ENCODE measurements around the gene SEL1L2.

The SEL1L2 gene

GRCh38 chr20:13831476-13831875 is 158.9 kb downstream of the SEL1L2 start:
- Histone ChIP-seq H3K9me2 (replicated peaks; ENCODE audit: insufficient read depth, low read length) (no peaks in the 10 kb centered on the region), H3K4me3 (ENCODE audit: low read length) (no peak overlapping the region), H3K79me2 (ENCODE audit: low read length) (no peaks in the 10 kb centered on the region)

GRCh38 chr20:13825465-13825864 is 164.9 kb downstream of the SEL1L2 start:
- no peak overlapping the region for H3K27ac ChIP-seq (ENCODE audit: low read length)
- no peak for DNase-seq
- TF ChIP-seq CTCF (IDR thresholded peaks at IDR 0.05; ENCODE audit: low read length) (no peak), EZH2 (optimal IDR thresholded peaks at IDR 0.05; ENCODE audit: low read depth, low read length) (no peak), EZH2phosphoT487 (IDR thresholded peaks at IDR 0.05; ENCODE audit: low read length) (no peak)
- no peaks in the 10 kb centered on the region for H3K9me3 ChIP-seq (replicated peaks; ENCODE audit: insufficient read depth, low read length)
- no peaks in the 10 kb centered on the region for H4K20me1 ChIP-seq (ENCODE audit: insufficient read depth, low read length)
- H3F3A ChIP-seq (ENCODE audit: insufficient read depth, low read length), result no peaks in the 10 kb centered on the region
- H2AFZ ChIP-seq (ENCODE audit: low read length), result no peak overlapping the region
- no peaks in the 10 kb centered on the region for H3K27me3 ChIP-seq (replicated peaks; ENCODE audit: insufficient read depth, low read length)
- H3K36me3 ChIP-seq (replicated peaks; ENCODE audit: insufficient read depth, low read length), result no peaks in the 10 kb centered on the region
- no peaks in the 10 kb centered on the region for H3K4me1 ChIP-seq (ENCODE audit: low read length)
- H3K9me2 ChIP-seq (replicated peaks; ENCODE audit: insufficient read depth, low read length), result no peaks in the 10 kb centered on the region
- no peak overlapping the region for H3K9ac ChIP-seq (ENCODE audit: low read length)
- H3K4me3 ChIP-seq (ENCODE audit: low read length), result no peak overlapping the region
- no peak overlapping the region for H3K4me2 ChIP-seq (ENCODE audit: low read depth, low read length)
- no peaks in the 10 kb centered on the region for H3K79me2 ChIP-seq (ENCODE audit: low read length)

More at GRCh38 chr20:13831476-13831875, 158.9 kb downstream of the SEL1L2 start:
- H3K27ac ChIP-seq (ENCODE audit: low read length), result no peak overlapping the region
- H2AFZ ChIP-seq (ENCODE audit: low read length), result no peak overlapping the region
- no peaks in the 10 kb centered on the region for H3F3A ChIP-seq (ENCODE audit: insufficient read depth, low read length)
- no peak overlapping the region for H3K4me2 ChIP-seq (ENCODE audit: low read depth, low read length)
- no peaks in the 10 kb centered on the region for H3K36me3 ChIP-seq (replicated peaks; ENCODE audit: insufficient read depth, low read length)
- no peak for DNase-seq
- H4K20me1 ChIP-seq (ENCODE audit: insufficient read depth, low read length), result no peaks in the 10 kb centered on the region
- H3K27me3 ChIP-seq (replicated peaks; ENCODE audit: insufficient read depth, low read length), result no peaks in the 10 kb centered on the region
- no peak overlapping the region for H3K9ac ChIP-seq (ENCODE audit: low read length)
- no peaks in the 10 kb centered on the region for H3K9me3 ChIP-seq (replicated peaks; ENCODE audit: insufficient read depth, low read length)
- H3K4me1 ChIP-seq (ENCODE audit: low read length), result no peaks in the 10 kb centered on the region
- TF ChIP-seq CTCF (IDR thresholded peaks at IDR 0.05; ENCODE audit: low read length) (no peak), EZH2 (optimal IDR thresholded peaks at IDR 0.05; ENCODE audit: low read depth, low read length) (no peak), EZH2phosphoT487 (IDR thresholded peaks at IDR 0.05; ENCODE audit: low read length) (no peak)

GRCh38 chr20:13824459-13824858 is 166.0 kb downstream of the SEL1L2 start:
- H3K9ac ChIP-seq (ENCODE audit: low read length), result no peak overlapping the region
- H3K36me3 ChIP-seq (replicated peaks; ENCODE audit: insufficient read depth, low read length), result no peaks in the 10 kb centered on the region
- H3F3A ChIP-seq (ENCODE audit: insufficient read depth, low read length), result no peaks in the 10 kb centered on the region
- TF ChIP-seq CTCF (IDR thresholded peaks at IDR 0.05; ENCODE audit: low read length) (no peak), EZH2 (optimal IDR thresholded peaks at IDR 0.05; ENCODE audit: low read depth, low read length) (no peak), EZH2phosphoT487 (IDR thresholded peaks at IDR 0.05; ENCODE audit: low read length) (no peak)
- H3K4me3 ChIP-seq (ENCODE audit: low read length), result no peak overlapping the region
- no peak overlapping the region for H2AFZ ChIP-seq (ENCODE audit: low read length)
- H3K27ac ChIP-seq (ENCODE audit: low read length), result no peak overlapping the region
- no peaks in the 10 kb centered on the region for H4K20me1 ChIP-seq (ENCODE audit: insufficient read depth, low read length)
- H3K4me2 ChIP-seq (ENCODE audit: low read depth, low read length), result no peak overlapping the region
- H3K4me1 ChIP-seq (ENCODE audit: low read length), result no peaks in the 10 kb centered on the region
- no peaks in the 10 kb centered on the region for H3K9me2 ChIP-seq (replicated peaks; ENCODE audit: insufficient read depth, low read length)
- H3K79me2 ChIP-seq (ENCODE audit: low read length), result no peaks in the 10 kb centered on the region
- H3K27me3 ChIP-seq (replicated peaks; ENCODE audit: insufficient read depth, low read length), result no peaks in the 10 kb centered on the region
- DNase-seq, result no peak
- no peaks in the 10 kb centered on the region for H3K9me3 ChIP-seq (replicated peaks; ENCODE audit: insufficient read depth, low read length)
